Fibroblast of lung (primary cell): ENCODE results near the gene TBXAS1.

Experiments used
- CTCF ChIP-seq, 2 donors: IDR thresholded peaks in 1 of 2; conservative IDR thresholded peaks in 1 of 2; 1 replicate in 1 of 2; 2 replicates in 1 of 2; pipeline ENCODE4 v1.5.1; 2011 to 2012; ENCODE audit warnings: low read length in 2 of 2, control low read depth in 1 of 2, inconsistent platforms in 1 of 2, low read depth in 1 of 2, mild to moderate bottlenecking in 1 of 2
- EZH2 ChIP-seq: IDR thresholded peaks from 2 replicates; pipeline ENCODE4 v1.5.1; 2012; ENCODE audit warnings: low read length, control low read depth, mild to moderate bottlenecking; ENCODE audit errors: missing control alignments

DNA sequence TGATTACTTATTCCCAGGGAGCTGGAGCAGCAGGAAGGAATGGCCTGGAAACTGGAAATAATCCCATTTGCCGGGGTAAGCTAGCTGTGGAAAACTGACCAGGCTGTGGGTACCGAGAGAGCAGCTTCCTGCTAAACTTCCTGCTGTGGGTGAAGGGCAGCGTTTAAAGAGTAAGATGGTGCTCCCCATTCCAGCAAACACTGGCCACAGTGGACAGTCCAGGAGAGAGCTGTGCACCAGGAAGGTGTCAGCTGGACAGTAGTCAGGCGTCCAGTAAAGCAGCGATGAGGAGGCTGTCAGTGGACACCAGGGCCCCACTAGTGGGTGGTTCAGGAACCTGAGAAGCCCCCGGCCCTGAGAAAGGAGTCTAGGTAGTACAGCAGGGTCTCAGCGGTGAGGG lies 55.4 kb downstream of the TBXAS1 start:
- TF ChIP-seq CTCF (conservative IDR thresholded peaks at IDR 0.05 in 1 of 2, IDR thresholded peaks at IDR 0.05 in 1 of 2; ENCODE audit: low read depth in 1 of 2, low read length in 2 of 2) = no peak
- no peak for TF ChIP-seq EZH2
